Esophagus squamous epithelium (tissue), 4 donors: ENCODE data around the gene ARPC5.
A peak's percentile ranks its signal among the peaks of the same experiment; 100 is the strongest.

Source experiments
- CTCF ChIP-seq, 6 experiments: fragments of 450-650 bp in 4 of 6; fragments of 200-600 bp in 2 of 6; sonication (generic) in 2 of 6; IDR thresholded peaks; one replicate each; pipeline ENCODE4 v1.5.1; 2016 to 2019; ENCODE audit warnings: antibody characterized with exemption in 6 of 6, mild to moderate bottlenecking in 4 of 6, moderate library complexity in 4 of 6
- POLR2A ChIP-seq, 4 donors: fragments of 450-650 bp; IDR thresholded peaks; one replicate each; pipeline ENCODE4 v1.6.1; 2017; ENCODE audit warnings: antibody characterized with exemption in 4 of 4, mild to moderate bottlenecking in 4 of 4, moderate library complexity in 3 of 4

GRCh38 chr1:183670169-183670568, 34.6 kb upstream of the ARPC5 start:
- TF ChIP-seq POLR2A (IDR thresholded peaks at IDR 0.05) (no peak), CTCF (IDR thresholded peaks at IDR 0.05) (peak in 1 of 6 experiments; percentile 12)
